ENCODE measurements around the gene THSD7A. TPM values are rescaled to one million over a fixed set of nuclear protein-coding genes. Genes with fewer than 3 reads are reported as not detected.

Gene THSD7A
- total and polyA plus RNA-seq, 2 of the 8 experiments (the other 6 are each of a cell fraction or from before 2014, with no cell fraction given): 0.44 to 1.2 TPM

GRCh38 chr7:11726001-11726793 lies 105.8 kb downstream of the THSD7A start (continued):
- TF ChIP-seq, protein P1, sequence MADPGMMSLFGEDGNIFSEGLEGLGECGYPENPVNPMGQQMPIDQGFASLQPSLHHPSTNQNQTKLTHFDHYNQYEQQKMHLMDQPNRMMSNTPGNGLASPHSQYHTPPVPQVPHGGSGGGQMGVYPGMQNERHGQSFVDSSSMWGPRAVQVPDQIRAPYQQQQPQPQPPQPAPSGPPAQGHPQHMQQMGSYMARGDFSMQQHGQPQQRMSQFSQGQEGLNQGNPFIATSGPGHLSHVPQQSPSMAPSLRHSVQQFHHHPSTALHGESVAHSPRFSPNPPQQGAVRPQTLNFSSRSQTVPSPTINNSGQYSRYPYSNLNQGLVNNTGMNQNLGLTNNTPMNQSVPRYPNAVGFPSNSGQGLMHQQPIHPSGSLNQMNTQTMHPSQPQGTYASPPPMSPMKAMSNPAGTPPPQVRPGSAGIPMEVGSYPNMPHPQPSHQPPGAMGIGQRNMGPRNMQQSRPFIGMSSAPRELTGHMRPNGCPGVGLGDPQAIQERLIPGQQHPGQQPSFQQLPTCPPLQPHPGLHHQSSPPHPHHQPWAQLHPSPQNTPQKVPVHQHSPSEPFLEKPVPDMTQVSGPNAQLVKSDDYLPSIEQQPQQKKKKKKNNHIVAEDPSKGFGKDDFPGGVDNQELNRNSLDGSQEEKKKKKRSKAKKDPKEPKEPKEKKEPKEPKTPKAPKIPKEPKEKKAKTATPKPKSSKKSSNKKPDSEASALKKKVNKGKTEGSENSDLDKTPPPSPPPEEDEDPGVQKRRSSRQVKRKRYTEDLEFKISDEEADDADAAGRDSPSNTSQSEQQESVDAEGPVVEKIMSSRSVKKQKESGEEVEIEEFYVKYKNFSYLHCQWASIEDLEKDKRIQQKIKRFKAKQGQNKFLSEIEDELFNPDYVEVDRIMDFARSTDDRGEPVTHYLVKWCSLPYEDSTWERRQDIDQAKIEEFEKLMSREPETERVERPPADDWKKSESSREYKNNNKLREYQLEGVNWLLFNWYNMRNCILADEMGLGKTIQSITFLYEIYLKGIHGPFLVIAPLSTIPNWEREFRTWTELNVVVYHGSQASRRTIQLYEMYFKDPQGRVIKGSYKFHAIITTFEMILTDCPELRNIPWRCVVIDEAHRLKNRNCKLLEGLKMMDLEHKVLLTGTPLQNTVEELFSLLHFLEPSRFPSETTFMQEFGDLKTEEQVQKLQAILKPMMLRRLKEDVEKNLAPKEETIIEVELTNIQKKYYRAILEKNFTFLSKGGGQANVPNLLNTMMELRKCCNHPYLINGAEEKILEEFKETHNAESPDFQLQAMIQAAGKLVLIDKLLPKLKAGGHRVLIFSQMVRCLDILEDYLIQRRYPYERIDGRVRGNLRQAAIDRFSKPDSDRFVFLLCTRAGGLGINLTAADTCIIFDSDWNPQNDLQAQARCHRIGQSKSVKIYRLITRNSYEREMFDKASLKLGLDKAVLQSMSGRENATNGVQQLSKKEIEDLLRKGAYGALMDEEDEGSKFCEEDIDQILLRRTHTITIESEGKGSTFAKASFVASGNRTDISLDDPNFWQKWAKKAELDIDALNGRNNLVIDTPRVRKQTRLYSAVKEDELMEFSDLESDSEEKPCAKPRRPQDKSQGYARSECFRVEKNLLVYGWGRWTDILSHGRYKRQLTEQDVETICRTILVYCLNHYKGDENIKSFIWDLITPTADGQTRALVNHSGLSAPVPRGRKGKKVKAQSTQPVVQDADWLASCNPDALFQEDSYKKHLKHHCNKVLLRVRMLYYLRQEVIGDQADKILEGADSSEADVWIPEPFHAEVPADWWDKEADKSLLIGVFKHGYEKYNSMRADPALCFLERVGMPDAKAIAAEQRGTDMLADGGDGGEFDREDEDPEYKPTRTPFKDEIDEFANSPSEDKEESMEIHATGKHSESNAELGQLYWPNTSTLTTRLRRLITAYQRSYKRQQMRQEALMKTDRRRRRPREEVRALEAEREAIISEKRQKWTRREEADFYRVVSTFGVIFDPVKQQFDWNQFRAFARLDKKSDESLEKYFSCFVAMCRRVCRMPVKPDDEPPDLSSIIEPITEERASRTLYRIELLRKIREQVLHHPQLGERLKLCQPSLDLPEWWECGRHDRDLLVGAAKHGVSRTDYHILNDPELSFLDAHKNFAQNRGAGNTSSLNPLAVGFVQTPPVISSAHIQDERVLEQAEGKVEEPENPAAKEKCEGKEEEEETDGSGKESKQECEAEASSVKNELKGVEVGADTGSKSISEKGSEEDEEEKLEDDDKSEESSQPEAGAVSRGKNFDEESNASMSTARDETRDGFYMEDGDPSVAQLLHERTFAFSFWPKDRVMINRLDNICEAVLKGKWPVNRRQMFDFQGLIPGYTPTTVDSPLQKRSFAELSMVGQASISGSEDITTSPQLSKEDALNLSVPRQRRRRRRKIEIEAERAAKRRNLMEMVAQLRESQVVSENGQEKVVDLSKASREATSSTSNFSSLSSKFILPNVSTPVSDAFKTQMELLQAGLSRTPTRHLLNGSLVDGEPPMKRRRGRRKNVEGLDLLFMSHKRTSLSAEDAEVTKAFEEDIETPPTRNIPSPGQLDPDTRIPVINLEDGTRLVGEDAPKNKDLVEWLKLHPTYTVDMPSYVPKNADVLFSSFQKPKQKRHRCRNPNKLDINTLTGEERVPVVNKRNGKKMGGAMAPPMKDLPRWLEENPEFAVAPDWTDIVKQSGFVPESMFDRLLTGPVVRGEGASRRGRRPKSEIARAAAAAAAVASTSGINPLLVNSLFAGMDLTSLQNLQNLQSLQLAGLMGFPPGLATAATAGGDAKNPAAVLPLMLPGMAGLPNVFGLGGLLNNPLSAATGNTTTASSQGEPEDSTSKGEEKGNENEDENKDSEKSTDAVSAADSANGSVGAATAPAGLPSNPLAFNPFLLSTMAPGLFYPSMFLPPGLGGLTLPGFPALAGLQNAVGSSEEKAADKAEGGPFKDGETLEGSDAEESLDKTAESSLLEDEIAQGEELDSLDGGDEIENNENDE (IDR thresholded peaks at IDR 0.05; ENCODE audit: insufficient replicate concordance, low read length): no peak

Measured in H1 (cell line).